Esophagus squamous epithelium (tissue), 4 donors: ENCODE results near the gene UBE2N.

ENCODE experiments used
- CTCF ChIP-seq, 6 experiments: fragments of 450-650 bp in 4 of 6; fragments of 200-600 bp in 2 of 6; sonication (generic) in 2 of 6; IDR thresholded peaks; one replicate each; pipeline ENCODE4 v1.5.1; 2016 to 2019; ENCODE audit warnings: antibody characterized with exemption in 6 of 6, mild to moderate bottlenecking in 4 of 6, moderate library complexity in 4 of 6
- POLR2A ChIP-seq, 4 donors: fragments of 450-650 bp; IDR thresholded peaks; one replicate each; pipeline ENCODE4 v1.6.1; 2017; ENCODE audit warnings: antibody characterized with exemption in 4 of 4, mild to moderate bottlenecking in 4 of 4, moderate library complexity in 3 of 4

GRCh38 chr12:93449277-93449676, 7.5 kb upstream of the UBE2N start:
- TF ChIP-seq CTCF (IDR thresholded peaks at IDR 0.05): no peak
- no peak for TF ChIP-seq POLR2A (IDR thresholded peaks at IDR 0.05)
